Cerebellar cortex (tissue), 1 donor: ENCODE results near the gene TMEM82.

ENCODE experiments used
- DNase-seq: peaks from one replicate; pipeline ENCODE4 v3.0.0-alpha.2; 2015; ENCODE audit warnings: low spot score

The TMEM82 gene

DNA sequence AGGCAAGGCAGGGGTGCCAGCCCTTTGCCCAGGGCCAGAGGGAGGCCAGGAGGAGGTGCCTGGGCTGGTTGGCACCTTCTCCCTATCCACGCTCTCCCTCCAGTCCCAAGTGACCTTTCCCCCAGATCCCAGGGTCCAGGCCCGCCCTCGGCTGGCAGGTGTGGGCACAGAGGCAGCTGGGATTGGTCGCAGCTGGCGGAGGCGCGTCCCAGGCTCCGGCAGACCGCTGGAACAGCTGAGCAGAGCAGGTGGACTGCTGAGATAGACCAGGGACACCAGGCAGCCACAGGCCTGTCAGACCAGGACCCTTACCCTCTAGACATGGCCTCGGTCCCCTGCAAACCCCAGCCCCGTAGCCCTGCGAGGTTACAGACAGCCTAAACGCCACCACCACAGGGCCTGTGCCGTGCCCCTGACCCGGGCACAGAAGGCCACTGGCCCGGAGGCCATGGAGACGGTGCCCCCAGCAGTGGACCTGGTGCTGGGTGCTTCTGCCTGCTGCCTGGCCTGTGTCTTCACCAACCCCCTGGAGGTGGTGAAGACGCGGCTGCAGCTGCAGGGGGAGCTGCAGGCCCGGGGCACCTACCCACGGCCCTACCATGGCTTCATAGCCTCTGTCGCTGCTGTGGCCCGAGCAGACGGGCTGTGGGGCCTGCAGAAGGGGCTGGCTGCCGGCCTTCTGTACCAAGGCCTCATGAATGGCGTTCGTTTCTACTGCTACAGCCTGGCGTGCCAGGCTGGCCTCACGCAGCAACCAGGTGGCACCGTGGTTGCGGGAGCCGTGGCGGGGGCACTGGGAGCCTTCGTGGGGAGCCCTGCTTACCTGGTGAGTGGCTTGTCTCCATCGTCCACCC is 6.0 kb upstream of the TMEM82 start, which contains the start of gene SLC25A34:
Gene SLC25A34 (plus strand): TSS at position 221 of the 854 bp plus-strand sequence. CDS start 228 bp downstream, at position 449.
- no peak for DNase-seq

GRCh38 chr1:15736892-15737261 is 5.4 kb upstream of the TMEM82 start:
- DNase-seq, result no peak

- no peak for DNase-seq
Measured at GRCh38 chr1:15737324-15738319, 4.7 kb upstream of the TMEM82 start.

DNA sequence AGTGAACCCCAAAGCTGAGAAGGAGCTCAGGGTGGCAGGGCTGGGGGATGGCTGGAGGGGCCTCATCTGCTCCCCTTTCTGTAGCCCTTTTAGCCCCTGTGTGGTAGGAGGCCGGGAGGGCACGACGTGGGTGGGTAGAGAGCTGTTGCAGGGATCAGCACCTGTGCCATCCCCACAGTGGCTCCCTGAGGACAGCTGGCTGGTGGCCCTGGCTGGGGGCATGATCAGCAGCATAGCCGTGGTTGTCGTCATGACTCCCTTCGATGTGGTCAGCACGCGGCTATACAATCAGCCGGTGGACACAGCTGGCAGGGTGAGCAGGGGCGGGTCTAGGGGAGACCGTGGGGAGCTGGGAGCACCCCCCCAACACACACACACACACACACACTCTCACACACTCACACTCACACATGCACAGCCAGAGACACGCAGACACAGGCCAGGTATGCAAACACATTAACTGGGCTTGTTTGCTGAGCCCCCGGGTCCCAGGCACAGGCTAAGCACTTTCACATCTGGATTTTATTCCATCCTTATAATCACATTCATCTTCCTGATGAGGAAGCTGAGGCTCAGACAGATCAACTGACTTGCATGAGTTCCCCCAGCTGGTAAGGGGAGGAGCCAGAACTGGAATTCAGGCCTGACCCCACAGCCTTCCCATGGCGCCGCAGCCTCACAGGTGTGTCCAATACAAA is 3.7 kb upstream of the TMEM82 start:
- no peak for DNase-seq

- DNase-seq, result no peak
Measured at GRCh38 chr1:15739259-15739658, 3.0 kb upstream of the TMEM82 start.

GRCh38 chr1:15739745-15740144 is 2.6 kb upstream of the TMEM82 start:
- peak; percentile 22 for DNase-seq

- peak; percentile 91 for DNase-seq
Measured at GRCh38 chr1:15740924-15741850, 1.1 kb upstream of the TMEM82 start.

DNA sequence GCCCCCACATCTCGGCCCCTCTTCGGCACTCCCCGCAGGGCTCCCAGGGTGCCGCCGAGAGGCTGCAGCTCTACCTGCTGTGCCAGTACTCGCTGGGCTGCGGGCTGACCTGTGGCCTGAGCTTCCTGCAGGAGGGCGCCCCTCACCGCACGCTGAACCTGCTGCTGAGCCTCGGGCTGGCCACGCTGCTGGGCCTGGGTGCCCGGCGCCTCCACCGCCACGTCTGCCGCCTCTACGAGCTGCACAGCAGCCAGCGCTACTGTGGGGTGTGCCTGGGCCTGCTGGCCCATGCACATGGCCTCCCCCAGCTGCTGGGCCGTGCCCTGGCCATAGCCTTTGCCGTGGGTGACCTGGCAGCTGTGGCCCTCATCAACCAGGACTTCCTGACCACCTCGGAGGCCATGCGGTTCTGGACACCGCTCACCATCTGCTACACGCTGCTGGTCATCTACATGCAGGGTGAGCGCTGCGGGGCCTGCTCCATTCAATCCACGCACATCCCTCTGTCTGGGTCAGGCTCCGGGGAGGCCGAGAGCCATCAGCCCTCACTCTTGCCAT is 1.9 kb downstream of the TMEM82 start:
- no peak for DNase-seq

- no peak for DNase-seq
Measured at GRCh38 chr1:15747378-15747777, 5.1 kb downstream of the TMEM82 start.

DNA sequence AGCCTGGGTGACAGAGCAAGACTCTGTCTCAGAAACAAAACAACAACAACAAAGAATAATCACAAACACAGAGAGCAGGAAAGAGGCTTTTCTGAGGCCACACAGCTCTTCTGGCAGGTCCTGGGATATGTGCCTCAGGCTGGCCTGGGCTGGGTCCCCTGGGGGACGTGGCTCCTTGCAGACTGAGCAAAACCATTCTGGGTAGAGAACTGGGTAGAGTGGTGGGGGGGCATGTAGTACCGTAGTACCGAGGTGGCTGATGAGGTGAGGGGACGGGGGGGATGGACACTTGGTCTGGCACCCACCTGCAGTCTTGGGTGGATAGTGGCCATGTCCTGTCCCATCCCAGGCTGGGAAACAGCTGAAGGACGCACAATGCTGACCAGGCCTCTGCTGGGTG is 6.0 kb downstream of the TMEM82 start:
- DNase-seq, result no peak

- DNase-seq, result no peak
Measured at GRCh38 chr1:15748690-15749398, 6.5 kb downstream of the TMEM82 start.

DNA sequence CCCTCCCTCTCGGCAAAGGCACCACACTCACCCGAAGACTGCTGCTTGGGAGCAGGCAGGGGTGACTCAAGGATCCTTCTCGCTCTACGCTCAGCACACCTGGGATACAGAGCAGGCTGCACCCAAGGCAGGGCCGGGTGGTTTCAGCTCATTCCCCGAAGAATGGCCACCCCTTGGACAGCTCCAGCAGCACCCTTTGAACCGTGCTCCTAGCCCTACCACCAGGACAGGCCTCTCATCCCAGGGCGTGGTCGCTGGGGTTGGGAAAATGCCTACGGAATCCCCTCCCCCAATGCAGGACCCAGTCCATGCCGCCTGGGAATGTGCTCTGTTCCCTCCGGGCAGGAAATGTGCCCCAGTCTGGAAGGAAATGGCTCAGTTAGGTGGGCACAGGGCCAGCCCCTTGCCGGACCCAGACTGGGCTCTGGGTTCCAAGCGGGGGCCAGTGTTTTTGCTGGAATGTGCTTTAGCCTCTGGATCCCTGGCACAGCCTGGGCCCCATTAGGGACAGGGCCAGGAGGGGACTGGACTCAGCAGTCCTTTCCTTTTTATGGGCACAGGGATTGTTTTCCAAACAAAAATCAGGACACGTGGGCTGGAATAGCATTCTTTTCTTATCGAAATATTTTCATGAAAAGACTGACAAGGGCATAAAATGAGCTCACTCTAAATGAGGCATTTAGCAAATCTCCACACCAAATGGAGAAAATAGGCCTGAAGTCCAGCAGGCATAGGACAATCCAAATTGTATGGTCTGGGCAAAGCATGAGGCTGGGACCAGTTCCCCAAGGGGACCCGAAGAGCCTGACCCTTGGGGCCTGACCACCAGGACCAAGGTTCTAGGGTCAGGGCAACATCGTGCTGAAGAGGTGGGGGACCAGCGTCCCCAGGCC is 7.3 kb downstream of the TMEM82 start:
- no peak for DNase-seq

- DNase-seq, result no peak
Measured at GRCh38 chr1:15750924-15751323, 8.6 kb downstream of the TMEM82 start.

- DNase-seq, result no peak
Measured at GRCh38 chr1:15751717-15752116, 9.4 kb downstream of the TMEM82 start.

DNA sequence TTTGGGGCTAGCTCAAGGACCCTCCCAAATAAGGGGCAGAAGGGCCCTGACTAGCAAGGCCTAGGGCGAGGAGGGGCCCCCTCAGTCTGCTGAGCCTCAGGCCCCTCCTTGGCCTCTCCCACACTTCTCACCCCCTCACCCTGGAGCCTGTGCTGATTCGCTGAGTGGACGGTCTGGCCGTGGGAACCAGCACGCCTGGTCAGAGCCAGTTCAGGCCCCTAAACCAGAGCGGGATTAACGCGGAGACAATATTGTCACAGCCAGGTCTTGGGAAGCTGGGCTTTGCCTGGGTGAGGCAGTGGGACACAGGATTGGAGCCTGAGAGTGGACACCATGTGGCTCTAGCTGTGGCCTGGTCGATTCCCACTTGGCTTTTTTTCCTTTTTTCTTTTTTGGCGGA is 11.5 kb downstream of the TMEM82 start:
- no peak for DNase-seq

- no peak for DNase-seq
Measured at GRCh38 chr1:15755021-15755645, 12.8 kb downstream of the TMEM82 start.

- DNase-seq, result no peak
Measured at GRCh38 chr1:15755646-15756040, 13.3 kb downstream of the TMEM82 start.
